SK-N-SH (cell line): Measurements from ENCODE around the gene RDH12. TPM values are rescaled to one million over a fixed set of nuclear protein-coding genes. Genes with fewer than 3 reads are reported as not detected.

Experiments used
- CTCF ChIA-PET: fragments of 300-600, 350-600 bp; formaldehyde crosslinking; extraction: SDS; loops from one replicate; lab custom pipeline; 2021; lab: Yijun Ruan, JAX
- POLR2A ChIA-PET: fragments of 350-600 bp; sonication (Branson Sonifier 250); formaldehyde crosslinking; extraction: SDS; loops from one replicate; lab custom pipeline; 2020; ENCODE audit warnings: antibody characterized with exemption, inconsistent platforms; lab: Yijun Ruan, JAX
- DNase-seq: peaks from one replicate; pipeline ENCODE4 v3.0.0; 2012
- H2AFZ ChIP-seq: fragments of 200-600 bp; sonication (generic); 2 replicates; pipeline ENCODE4 v1.8.1; 2016; ENCODE audit warnings: antibody characterized with exemption, mild to moderate bottlenecking, low read depth
- H3F3A ChIP-seq: fragments of 200-600 bp; sonication (generic); replicated peaks from 2 replicates; pipeline ENCODE3; 2016; ENCODE audit warnings: antibody characterized with exemption, mild to moderate bottlenecking; ENCODE audit not compliant: insufficient read depth
- H3K27ac ChIP-seq, 2 experiments: fragments of 200-500 bp in 1 of 2; fragments of 200-600 bp in 1 of 2; sonication (Bioruptor generic) in 1 of 2; sonication (generic), shearing (Covaris generic) in 1 of 2; 2 replicates each; pipeline versions ENCODE4 v1.5.1 to v1.6.1; 2014 to 2016; ENCODE audit warnings: low read depth in 2 of 2, inconsistent platforms in 1 of 2, low read length in 1 of 2, mild to moderate bottlenecking in 1 of 2, mixed read lengths in 1 of 2
- H3K27me3 ChIP-seq: fragments of 200-600 bp; sonication (generic), shearing (Covaris generic); 2 replicates; pipeline ENCODE4 v1.6.1; 2016; ENCODE audit warnings: mixed run types; ENCODE audit not compliant: insufficient read depth
- H3K36me3 ChIP-seq, 2 experiments: fragments of 200-500 bp in 1 of 2; fragments of 200-600 bp in 1 of 2; sonication (Bioruptor generic) in 1 of 2; sonication (generic) in 1 of 2; replicated peaks in 1 of 2; 2 replicates each; pipeline versions ENCODE3 to v1.5.1; 2014 to 2016; ENCODE audit warnings: low read length in 1 of 2, mild to moderate bottlenecking in 1 of 2; ENCODE audit not compliant: insufficient read depth in 2 of 2, control insufficient read depth in 1 of 2
- H3K4me1 ChIP-seq, 2 experiments: fragments of 200-500 bp in 1 of 2; fragments of 200-600 bp in 1 of 2; sonication (Bioruptor generic) in 1 of 2; sonication (generic), shearing (Covaris generic) in 1 of 2; 2 replicates each; pipeline versions ENCODE4 v1.5.1 to v1.6.1; 2014 to 2016; ENCODE audit warnings: low read depth in 1 of 2, low read length in 1 of 2, mixed run types in 1 of 2; ENCODE audit not compliant: insufficient read depth in 2 of 2, control insufficient read depth in 1 of 2
- H3K4me2 ChIP-seq: fragments of 200-600 bp; sonication (generic), shearing (Covaris generic); 2 replicates; pipeline ENCODE4 v1.6.1; 2017; ENCODE audit warnings: mixed run types
- H3K4me3 ChIP-seq, 2 experiments: fragments of 200-500 bp in 1 of 2; fragments of 200-600 bp in 1 of 2; sonication (Bioruptor generic) in 1 of 2; sonication (generic), shearing (Covaris generic) in 1 of 2; 2 replicates each; pipeline versions ENCODE4 v1.5.1 to v1.8.1; 2014 to 2016; ENCODE audit warnings: low read depth in 2 of 2, inconsistent platforms in 1 of 2, low read length in 1 of 2, mild to moderate bottlenecking in 1 of 2, mixed read lengths in 1 of 2, moderate library complexity in 1 of 2
- H3K79me2 ChIP-seq: fragments of 200-600 bp; sonication (generic); 2 replicates; pipeline ENCODE4 v1.8.1; 2017; ENCODE audit warnings: mild to moderate bottlenecking; ENCODE audit not compliant: insufficient read depth
- H3K9ac ChIP-seq: fragments of 200-600 bp; sonication (generic); 2 replicates; pipeline ENCODE4 v1.6.1; 2017; ENCODE audit warnings: mixed run types
- H3K9me2 ChIP-seq: fragments of 200-600 bp; sonication (generic); 2 replicates; pipeline ENCODE4 v1.6.1; 2017; ENCODE audit warnings: mixed run types
- H3K9me3 ChIP-seq: fragments of 200-600 bp; sonication (generic); 2 replicates; pipeline ENCODE4 v1.6.1; 2017; ENCODE audit warnings: mixed run types, mild to moderate bottlenecking, moderate library complexity
- H4K20me1 ChIP-seq: fragments of 200-600 bp; sonication (generic); 2 replicates; pipeline ENCODE4 v1.6.1; 2017; ENCODE audit warnings: mild to moderate bottlenecking, mixed run types; ENCODE audit not compliant: insufficient read depth
- CTCF ChIP-seq: fragments of 200-600 bp; sonication (generic); IDR thresholded peaks from 2 replicates; pipeline ENCODE4 v1.6.1; 2017; ENCODE audit warnings: antibody characterized with exemption, mild to moderate bottlenecking, moderate library complexity
- EP300 ChIP-seq, 2 experiments: IDR thresholded peaks; 2 replicates each; pipeline versions ENCODE4 v1.4.0 to v1.6.1; 2012; ENCODE audit warnings: borderline replicate concordance in 1 of 2, low read depth in 1 of 2, low read length in 1 of 2
- EZH2phosphoT487 ChIP-seq: fragments of 200-600 bp; sonication (generic); IDR thresholded peaks from 2 replicates; pipeline ENCODE4 v1.6.1; 2017; ENCODE audit warnings: low read depth, mixed run types, mild to moderate bottlenecking, antibody characterized with exemption, moderate library complexity, borderline replicate concordance
- FOXJ3 ChIP-seq: sonication (generic); formaldehyde crosslinking; IDR thresholded peaks from 2 replicates; pipeline ENCODE4 v1.5.1; 2020; ENCODE audit warnings: mild to moderate bottlenecking, missing genetic modification reagents
- GABPA ChIP-seq: IDR thresholded peaks from 2 replicates; pipeline ENCODE4 v1.4.0; 2012; ENCODE audit warnings: low read depth, mild to moderate bottlenecking
- GATA2 ChIP-seq: sonication (generic); formaldehyde crosslinking; IDR thresholded peaks from 2 replicates; pipeline ENCODE4 v1.5.0; 2020; ENCODE audit warnings: mild to moderate bottlenecking, missing genetic modification reagents
- NFIC ChIP-seq: IDR thresholded peaks from 2 replicates; pipeline ENCODE4 v1.4.0; 2012; ENCODE audit warnings: borderline replicate concordance
- NRF1 ChIP-seq: IDR thresholded peaks from 2 replicates; pipeline ENCODE4 v1.6.1; 2012; ENCODE audit warnings: low read depth, mild to moderate bottlenecking, low read length
- RCOR1 ChIP-seq: fragments of 150-350 bp; IDR thresholded peaks from 2 replicates; pipeline ENCODE4 v1.6.1; 2017; ENCODE audit warnings: antibody characterized with exemption, low read length
- RXRA ChIP-seq: IDR thresholded peaks from 2 replicates; pipeline ENCODE4 v1.4.0; 2012; ENCODE audit warnings: low read depth, mild to moderate bottlenecking, borderline replicate concordance
- SIN3A ChIP-seq: IDR thresholded peaks from 2 replicates; pipeline ENCODE4 v1.6.1; 2012; ENCODE audit warnings: low read depth, mild to moderate bottlenecking, low read length, moderate library complexity, borderline replicate concordance
- TAF1 ChIP-seq: IDR thresholded peaks from 2 replicates; pipeline ENCODE4 v1.6.1; 2012; ENCODE audit warnings: low read depth, mild to moderate bottlenecking, low read length, moderate library complexity, borderline replicate concordance
- TEAD4 ChIP-seq: IDR thresholded peaks from 2 replicates; pipeline ENCODE4 v1.4.0; 2012; ENCODE audit warnings: mild to moderate bottlenecking, borderline replicate concordance; ENCODE audit not compliant: insufficient read depth
- USF1 ChIP-seq: IDR thresholded peaks from 2 replicates; pipeline ENCODE4 v1.4.0; 2012; ENCODE audit warnings: low read depth, borderline replicate concordance
- ZBTB33 ChIP-seq: IDR thresholded peaks from 2 replicates; pipeline ENCODE4 v1.4.0; 2012; ENCODE audit warnings: low read depth, borderline replicate concordance
- WGBS: methylation state at CpG from one replicate; pipeline ENCODE4 v1.1.6; 2017; ENCODE audit warnings: low lambda C conversion rate; 5-methylcytosine and 5-hydroxymethylcytosine counted together
- polyA plus RNA-seq, 3 experiments: library from polyadenylated mRNA; depleted of rRNA; stranded (reverse); fragments of >200 nt; gene quantifications; 2 replicates each; pipeline ENCODE4 v1.2.3, GENCODE V29; 2012
- TF ChIP-seq, protein P1 (sequence below): IDR thresholded peaks from 2 replicates; pipeline ENCODE4 v1.4.0; 2012; ENCODE audit warnings: low read depth
- TF ChIP-seq, protein P2 (sequence below): fragments of 150-350 bp; IDR thresholded peaks from 2 replicates; pipeline ENCODE4 v1.6.1; 2016; ENCODE audit warnings: mild to moderate bottlenecking, low read depth, low read length

The RDH12 gene
- polyA plus RNA-seq, 1 of the 3 experiments (the other 2 are of a cell fraction), result not detected

GRCh38 chr14:67756496-67756895 lies 54.8 kb downstream of the RDH12 start:
- peaks cover 25 to 43% of the 10 kb centered on the region in 2 experiments for H3K36me3 ChIP-seq
- H3K79me2 ChIP-seq, result no peaks in the 10 kb centered on the region
- no peaks in the 10 kb centered on the region for H3K4me1 ChIP-seq
- ChIA-PET POLR2A (no interaction called here), CTCF (interaction anchor here (1.4 kb wide), 1 partner anchor 34 kb away, joined by 3 read pairs; no protein-coding TSS in a partner anchor)
- WGBS, result 96% methylated on average over 1 of the region's 1 CpG
- H3K4me2 ChIP-seq, result no peak overlapping the region
- no peak overlapping the region for H2AFZ ChIP-seq
- no peak overlapping the region for H3K4me3 ChIP-seq
- TF ChIP-seq, protein P1, sequence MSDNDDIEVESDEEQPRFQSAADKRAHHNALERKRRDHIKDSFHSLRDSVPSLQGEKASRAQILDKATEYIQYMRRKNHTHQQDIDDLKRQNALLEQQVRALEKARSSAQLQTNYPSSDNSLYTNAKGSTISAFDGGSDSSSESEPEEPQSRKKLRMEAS, result no peak
- TF ChIP-seq NRF1, result no peak
- TF ChIP-seq, protein P2, sequence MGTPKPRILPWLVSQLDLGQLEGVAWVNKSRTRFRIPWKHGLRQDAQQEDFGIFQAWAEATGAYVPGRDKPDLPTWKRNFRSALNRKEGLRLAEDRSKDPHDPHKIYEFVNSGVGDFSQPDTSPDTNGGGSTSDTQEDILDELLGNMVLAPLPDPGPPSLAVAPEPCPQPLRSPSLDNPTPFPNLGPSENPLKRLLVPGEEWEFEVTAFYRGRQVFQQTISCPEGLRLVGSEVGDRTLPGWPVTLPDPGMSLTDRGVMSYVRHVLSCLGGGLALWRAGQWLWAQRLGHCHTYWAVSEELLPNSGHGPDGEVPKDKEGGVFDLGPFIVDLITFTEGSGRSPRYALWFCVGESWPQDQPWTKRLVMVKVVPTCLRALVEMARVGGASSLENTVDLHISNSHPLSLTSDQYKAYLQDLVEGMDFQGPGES, result no peak
- TF ChIP-seq FOXJ3 (CRISPR knock-in tag), result no peak
- no peak for TF ChIP-seq EZH2phosphoT487
- TF ChIP-seq ZBTB33, result no peak
- TF ChIP-seq USF1, result no peak
- TF ChIP-seq NFIC, result no peak
- no peak for TF ChIP-seq GATA2 (CRISPR knock-in tag)
- TF ChIP-seq TEAD4, result no peak
- TF ChIP-seq EP300 (IDR thresholded peaks at IDR 0.05; ENCODE audit: borderline replicate concordance in 1 of 2, low read depth in 1 of 2, low read length in 1 of 2), result no peak
- TF ChIP-seq CTCF, result no peak
- no peak for TF ChIP-seq TAF1
- no peak for TF ChIP-seq RXRA
- TF ChIP-seq RCOR1, result no peak
- TF ChIP-seq SIN3A, result no peak
- no peak for TF ChIP-seq GABPA
- no peak overlapping the region for H3K27ac ChIP-seq
- DNase-seq, result no peak
- H3K9me3 ChIP-seq, result no peaks in the 10 kb centered on the region
- no peaks in the 10 kb centered on the region for H3K27me3 ChIP-seq
- H3F3A ChIP-seq, result no peaks in the 10 kb centered on the region
- no peak overlapping the region for H3K9ac ChIP-seq
- H4K20me1 ChIP-seq, result no peaks in the 10 kb centered on the region
- no peaks in the 10 kb centered on the region for H3K9me2 ChIP-seq
